ENCODE measurements around the gene SECISBP2.
"Not testable (repeated sequence)": the region's sequence is repeated elsewhere in the genome, so short reads cannot be mapped to it uniquely, and the experiment has no call there.

SECISBP2 gene, protein sequence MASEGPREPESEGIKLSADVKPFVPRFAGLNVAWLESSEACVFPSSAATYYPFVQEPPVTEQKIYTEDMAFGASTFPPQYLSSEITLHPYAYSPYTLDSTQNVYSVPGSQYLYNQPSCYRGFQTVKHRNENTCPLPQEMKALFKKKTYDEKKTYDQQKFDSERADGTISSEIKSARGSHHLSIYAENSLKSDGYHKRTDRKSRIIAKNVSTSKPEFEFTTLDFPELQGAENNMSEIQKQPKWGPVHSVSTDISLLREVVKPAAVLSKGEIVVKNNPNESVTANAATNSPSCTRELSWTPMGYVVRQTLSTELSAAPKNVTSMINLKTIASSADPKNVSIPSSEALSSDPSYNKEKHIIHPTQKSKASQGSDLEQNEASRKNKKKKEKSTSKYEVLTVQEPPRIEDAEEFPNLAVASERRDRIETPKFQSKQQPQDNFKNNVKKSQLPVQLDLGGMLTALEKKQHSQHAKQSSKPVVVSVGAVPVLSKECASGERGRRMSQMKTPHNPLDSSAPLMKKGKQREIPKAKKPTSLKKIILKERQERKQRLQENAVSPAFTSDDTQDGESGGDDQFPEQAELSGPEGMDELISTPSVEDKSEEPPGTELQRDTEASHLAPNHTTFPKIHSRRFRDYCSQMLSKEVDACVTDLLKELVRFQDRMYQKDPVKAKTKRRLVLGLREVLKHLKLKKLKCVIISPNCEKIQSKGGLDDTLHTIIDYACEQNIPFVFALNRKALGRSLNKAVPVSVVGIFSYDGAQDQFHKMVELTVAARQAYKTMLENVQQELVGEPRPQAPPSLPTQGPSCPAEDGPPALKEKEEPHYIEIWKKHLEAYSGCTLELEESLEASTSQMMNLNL

GRCh38 chr9:89318123-89319014, at the start of gene SECISBP2:
Gene SECISBP2 (plus strand): TSS chr9:89318500. CDS start chr9:89318577, 77 bp downstream.
- peak; percentile 87 to 92 for DNase-seq (ENCODE audit: low read depth in 2 of 2, low spot score in 1 of 2)

- no peak for DNase-seq (ENCODE audit: low read depth in 2 of 2, low spot score in 1 of 2)
Observed at GRCh38 chr9:89273528-89274279, 44.6 kb upstream of the SECISBP2 start.

- DNase-seq (ENCODE audit: low read depth in 2 of 2, low spot score in 1 of 2) = no peak
Observed at GRCh38 chr9:89274838-89275237, 43.5 kb upstream of the SECISBP2 start.

- not testable (repeated sequence) for DNase-seq (ENCODE audit: low read depth in 2 of 2, low spot score in 1 of 2)
Observed at GRCh38 chr9:89276040-89276439, 42.3 kb upstream of the SECISBP2 start.

DNA sequence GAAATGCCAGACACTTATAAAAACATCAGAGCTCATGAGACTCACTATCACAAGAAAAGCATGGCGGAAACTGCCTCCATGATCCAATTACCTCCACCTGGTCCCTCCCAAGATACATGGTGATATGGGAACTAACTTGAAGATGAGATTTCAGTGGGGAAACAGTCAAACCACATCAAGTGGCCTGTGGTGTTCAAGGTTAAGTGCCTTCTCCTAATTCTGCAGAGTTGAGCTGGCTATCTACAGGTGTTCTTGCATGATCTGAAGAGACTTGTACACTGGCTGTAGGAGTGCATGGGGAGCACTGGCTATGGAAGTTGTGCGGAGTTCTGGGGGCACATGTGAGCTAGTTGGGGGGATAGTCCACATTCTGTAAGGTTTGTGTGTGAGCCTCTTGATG, 41.3 kb upstream of the SECISBP2 start:
- no peak for DNase-seq (ENCODE audit: low read depth in 2 of 2, low spot score in 1 of 2)

DNA sequence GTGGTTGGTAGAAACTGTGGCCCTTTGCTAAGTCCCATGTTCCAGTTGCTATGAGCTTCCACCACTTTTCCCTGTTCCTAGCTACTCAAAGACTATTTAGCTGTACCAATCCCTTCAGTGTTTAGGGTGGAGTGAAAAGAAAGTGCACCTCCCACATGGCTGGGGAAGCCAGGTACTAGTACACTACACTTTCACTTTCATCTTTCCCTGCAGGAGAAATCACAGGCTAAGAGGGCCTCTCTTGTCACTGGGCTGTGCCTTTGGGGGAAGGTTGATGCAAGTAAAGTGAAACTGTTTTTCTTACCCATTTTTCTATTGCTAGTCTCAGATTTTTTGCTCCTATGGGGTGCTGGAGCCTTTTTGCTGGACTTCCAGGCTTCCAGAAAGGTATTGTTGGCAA, 40.8 kb upstream of the SECISBP2 start:
- DNase-seq (ENCODE audit: low read depth in 2 of 2, low spot score in 1 of 2) = no peak

- DNase-seq (ENCODE audit: low read depth in 2 of 2, low spot score in 1 of 2) = no peak
Observed at GRCh38 chr9:89278551-89278950, 39.7 kb upstream of the SECISBP2 start.

DNA sequence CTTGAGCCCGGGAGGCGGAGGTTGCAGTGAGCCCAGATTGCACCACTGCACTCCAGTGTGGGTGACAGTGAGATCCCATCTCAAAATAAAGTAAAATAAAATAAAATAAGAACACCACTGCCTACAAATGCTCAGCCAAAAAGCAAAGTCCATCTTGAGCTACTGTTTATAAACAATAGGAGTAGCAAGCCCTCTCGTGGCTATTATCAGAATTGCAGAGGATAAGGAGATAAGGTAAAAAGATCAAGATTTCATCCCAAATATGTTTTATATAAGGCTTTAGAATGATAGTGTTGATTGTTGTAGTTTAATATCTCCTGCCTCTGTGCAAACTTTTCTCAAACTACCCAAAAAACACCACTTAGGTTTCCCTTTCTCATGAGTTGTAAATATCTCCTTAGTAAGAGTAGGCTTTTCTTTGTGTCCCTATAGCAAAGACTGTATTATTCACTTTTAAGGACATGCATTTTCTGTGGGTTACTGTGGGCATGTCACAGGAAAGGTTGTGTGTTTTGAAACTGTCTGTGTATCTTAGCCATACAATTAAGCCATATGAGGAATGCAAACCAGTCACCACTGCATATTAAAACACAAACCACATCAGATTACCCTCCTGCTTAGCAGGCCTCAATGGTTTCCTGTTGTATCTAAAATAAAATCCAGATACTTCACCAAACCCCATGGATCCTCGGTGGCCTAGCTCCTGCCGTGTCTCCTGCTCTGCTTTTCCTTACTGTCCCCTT, 39.1 kb upstream of the SECISBP2 start:
- no peak for DNase-seq (ENCODE audit: low read depth in 2 of 2, low spot score in 1 of 2)

DNA sequence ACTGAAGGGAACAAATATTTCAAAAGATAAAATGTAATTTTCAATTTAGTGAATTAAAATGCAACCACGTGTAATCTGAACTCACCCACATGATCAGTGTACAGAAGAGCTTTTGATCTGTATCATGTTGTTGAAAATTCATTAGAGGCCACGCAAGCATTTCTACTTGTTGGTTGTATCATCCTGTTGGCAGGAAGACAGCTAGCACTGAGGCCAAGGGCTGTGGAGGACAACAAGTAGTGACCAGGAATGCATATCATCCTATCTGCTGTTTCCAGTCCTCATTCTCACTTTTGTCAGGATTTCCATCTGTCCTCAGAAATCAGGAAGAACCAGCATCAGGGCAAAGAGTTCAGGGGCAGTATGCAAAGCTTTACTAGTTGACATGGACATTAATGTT, 37.2 kb upstream of the SECISBP2 start:
- no peak for DNase-seq (ENCODE audit: low read depth in 2 of 2, low spot score in 1 of 2)

- not testable (repeated sequence) for DNase-seq (ENCODE audit: low read depth in 2 of 2, low spot score in 1 of 2)
Observed at GRCh38 chr9:89282248-89282968, 35.9 kb upstream of the SECISBP2 start.

GRCh38 chr9:89284076-89284475, 34.2 kb upstream of the SECISBP2 start:
- no peak for DNase-seq (ENCODE audit: low read depth in 2 of 2, low spot score in 1 of 2)

DNA sequence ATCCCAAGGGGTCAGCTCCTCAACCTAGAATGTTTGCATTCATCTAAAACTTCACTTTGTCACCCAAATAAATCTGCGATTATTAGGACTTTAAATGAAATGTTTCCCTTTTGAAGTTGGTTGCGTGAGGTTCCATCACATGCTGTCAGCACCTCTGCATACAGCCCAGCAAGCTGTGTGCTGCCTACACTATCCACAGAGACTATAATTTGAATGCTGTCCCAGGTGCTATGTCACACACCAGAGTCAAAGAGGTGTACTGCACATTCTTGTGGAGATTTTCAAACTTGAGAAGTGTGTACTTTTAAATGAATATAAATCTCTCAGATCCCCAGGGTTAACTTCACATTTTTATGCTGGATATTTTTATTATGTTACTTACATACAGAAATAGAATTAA, 26.6 kb upstream of the SECISBP2 start:
- DNase-seq (ENCODE audit: low read depth in 2 of 2, low spot score in 1 of 2) = no peak

DNA sequence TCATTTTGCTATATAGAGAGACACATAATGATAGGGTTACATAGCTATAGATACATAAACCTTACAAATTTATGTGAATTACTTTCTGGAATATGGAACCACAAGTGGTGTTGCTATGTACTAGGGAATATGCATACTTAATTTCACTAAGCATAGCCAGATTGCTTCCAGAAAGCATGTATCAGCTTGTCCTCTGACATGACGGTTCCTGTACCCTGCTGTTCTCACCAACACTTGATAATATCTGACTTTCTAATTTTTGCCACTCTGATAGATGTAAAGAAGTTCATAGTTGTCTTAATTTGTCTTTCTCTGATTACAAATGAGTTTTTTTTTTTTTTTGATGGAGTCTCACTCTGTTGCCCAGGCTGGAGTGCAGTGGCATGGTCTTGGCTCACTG, 25.3 kb upstream of the SECISBP2 start:
- DNase-seq (ENCODE audit: low read depth in 2 of 2, low spot score in 1 of 2) = no peak

GRCh38 chr9:89295400-89295799, 22.9 kb upstream of the SECISBP2 start:
- no peak for DNase-seq (ENCODE audit: low read depth in 2 of 2, low spot score in 1 of 2)

GRCh38 chr9:89301996-89302395, 16.3 kb upstream of the SECISBP2 start:
- DNase-seq (ENCODE audit: low read depth in 2 of 2, low spot score in 1 of 2) = not testable (repeated sequence)

DNA sequence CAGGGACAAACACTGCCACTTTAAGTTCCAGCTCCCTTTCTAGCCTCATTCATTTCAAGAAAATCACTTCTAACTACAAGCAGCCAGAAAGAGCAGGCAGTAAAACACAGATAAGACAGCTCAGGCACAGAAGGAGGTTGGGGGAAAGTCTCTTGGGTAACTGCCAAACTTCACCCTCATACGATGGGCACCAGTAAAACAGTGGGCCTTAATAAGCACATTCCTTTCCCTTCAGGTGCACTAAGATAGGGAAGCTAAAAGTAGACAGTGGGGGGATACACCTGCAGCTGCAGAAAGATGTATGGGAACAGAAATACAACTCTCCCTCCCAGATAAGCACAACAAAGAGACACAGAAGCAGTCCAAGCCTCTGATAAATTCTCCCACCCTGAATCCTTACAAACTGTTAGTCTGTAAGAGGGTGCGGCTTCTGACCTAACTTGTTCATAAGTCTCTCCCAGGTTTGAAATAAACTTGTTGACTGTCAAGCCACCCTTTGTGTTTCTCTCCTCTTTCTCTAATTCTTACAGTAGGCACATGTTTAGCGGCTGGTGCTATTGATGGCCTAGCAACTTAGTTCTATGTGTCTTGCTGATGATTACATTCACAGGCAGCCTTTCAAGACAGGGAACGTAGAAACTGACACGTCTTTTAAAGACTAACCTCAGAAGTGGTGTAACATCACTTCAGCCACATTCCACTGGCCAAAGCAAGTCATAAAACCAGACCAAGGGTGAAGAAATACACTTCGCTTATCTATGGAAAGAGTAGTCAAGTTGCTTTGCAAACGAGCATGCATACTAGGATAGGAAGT, 14.1 kb upstream of the SECISBP2 start:
- no peak for DNase-seq (ENCODE audit: low read depth in 2 of 2, low spot score in 1 of 2)

DNA sequence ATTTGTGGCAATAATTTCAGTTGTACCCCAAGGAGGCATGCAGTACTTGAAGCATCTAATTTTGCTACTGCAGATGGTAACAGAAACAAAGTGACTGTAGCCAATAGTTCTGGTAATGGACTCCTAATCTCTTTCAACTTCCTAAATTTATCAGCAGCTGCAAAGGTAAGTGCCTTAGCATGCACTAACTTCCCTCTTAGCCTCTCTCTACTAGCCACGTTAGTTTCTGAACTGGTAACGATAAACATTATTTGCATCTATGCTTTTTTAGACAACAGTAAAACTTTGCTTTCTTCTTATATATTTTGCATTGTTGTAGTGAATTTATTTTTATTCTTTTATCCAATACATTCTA, 13.5 kb upstream of the SECISBP2 start:
- DNase-seq (ENCODE audit: low read depth in 2 of 2, low spot score in 1 of 2) = no peak

DNA sequence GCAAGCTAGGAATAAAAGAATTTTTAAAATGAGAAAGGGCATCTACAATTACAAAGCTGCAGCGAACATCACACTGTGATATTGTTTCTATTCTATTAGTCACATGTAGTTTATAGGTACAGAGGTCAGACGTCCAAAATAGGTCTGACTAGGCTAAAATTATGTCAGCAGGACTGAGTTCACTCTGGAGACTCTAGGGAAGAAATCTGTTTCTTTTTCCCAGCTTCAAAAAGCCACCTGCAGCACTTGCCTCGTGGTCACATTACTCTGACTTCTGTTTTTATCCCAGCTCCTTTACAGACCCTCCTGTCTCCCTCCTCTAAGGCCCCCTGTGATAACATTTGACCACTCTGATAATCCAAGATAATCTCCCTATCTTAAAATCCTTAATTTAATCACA, 12.4 kb upstream of the SECISBP2 start:
- no peak for DNase-seq (ENCODE audit: low read depth in 2 of 2, low spot score in 1 of 2)

Data from stimulated activated CD8-positive, alpha-beta memory T cell treated with anti-CD3 and anti-CD28 coated beads, Interleukin-4, amount 100 ng/mL, for 1 hour (primary cell).